Mucosa of descending colon (tissue), 3 donors: ENCODE measurements around the gene PROP1. TPM values are rescaled to one million over a fixed set of nuclear protein-coding genes. Genes with fewer than 3 reads are reported as not detected.
A peak's percentile ranks its signal among the peaks of the same experiment; 100 is the strongest.
"Not testable (repeated sequence)": the region's sequence is repeated elsewhere in the genome, so short reads cannot be mapped to it uniquely, and the experiment has no call there.

Experiments used
- ATAC-seq: fragments of 200-7000 bp; cut with Tn5 transposase; one replicate; pipeline ENCODE4 v1.9.1; 2020; ENCODE audit warnings: mild to moderate bottlenecking, moderate library complexity
- DNase-seq, 3 donors: peaks; one replicate each; pipeline ENCODE4 v3.0.0-alpha.2; 2020
- H3K36me3 ChIP-seq: fragments of 200-600 bp; one replicate; pipeline ENCODE4 v1.8.0; 2021; ENCODE audit warnings: low read depth, mild to moderate bottlenecking
- H3K4me1 ChIP-seq: fragments of 200-600 bp; one replicate; pipeline ENCODE4 v1.8.0; 2021; ENCODE audit warnings: low read depth, mild to moderate bottlenecking
- H3K4me3 ChIP-seq: fragments of 200-600 bp; one replicate; pipeline ENCODE4 v1.8.0; 2021; ENCODE audit warnings: mild to moderate bottlenecking
- H3K9me3 ChIP-seq: fragments of 200-600 bp; one replicate; pipeline ENCODE4 v1.8.0; 2021; ENCODE audit warnings: mild to moderate bottlenecking
- intact Hi-C, 2 donors: fragments of 100-400 bp; cut with DNase I in 1 of 2; cut with micrococcal nuclease in 1 of 2; formaldehyde crosslinking; loops; one replicate each; pipeline versions ENCODE4 v1.11.0 to v1.11.1; 2022; cut with DNase I, micrococcal nuclease
- total RNA-seq, 3 donors: library from RNA; stranded (reverse); fragmentation: NEBNext Ultra II Directional in 2 of 3; extraction: Animal tissue kit (Norgen Biotek cat#: 25700) in 2 of 3; gene quantifications; one replicate each; pipeline versions ENCODE4 v1.2.1 to v1.2.4, GENCODE V29; 2021 to 2023
- donor health status: DM: no; HTN: no; CAD: no; lungs with moderate emphysema.
- donor health status: DM: no; HTN: no; CAD: no.
- donor health status: DM: no; HTN: yes; CAD: no.

PROP1 gene
- total RNA-seq, 3 donors from 2014 or later, result not detected

DNA sequence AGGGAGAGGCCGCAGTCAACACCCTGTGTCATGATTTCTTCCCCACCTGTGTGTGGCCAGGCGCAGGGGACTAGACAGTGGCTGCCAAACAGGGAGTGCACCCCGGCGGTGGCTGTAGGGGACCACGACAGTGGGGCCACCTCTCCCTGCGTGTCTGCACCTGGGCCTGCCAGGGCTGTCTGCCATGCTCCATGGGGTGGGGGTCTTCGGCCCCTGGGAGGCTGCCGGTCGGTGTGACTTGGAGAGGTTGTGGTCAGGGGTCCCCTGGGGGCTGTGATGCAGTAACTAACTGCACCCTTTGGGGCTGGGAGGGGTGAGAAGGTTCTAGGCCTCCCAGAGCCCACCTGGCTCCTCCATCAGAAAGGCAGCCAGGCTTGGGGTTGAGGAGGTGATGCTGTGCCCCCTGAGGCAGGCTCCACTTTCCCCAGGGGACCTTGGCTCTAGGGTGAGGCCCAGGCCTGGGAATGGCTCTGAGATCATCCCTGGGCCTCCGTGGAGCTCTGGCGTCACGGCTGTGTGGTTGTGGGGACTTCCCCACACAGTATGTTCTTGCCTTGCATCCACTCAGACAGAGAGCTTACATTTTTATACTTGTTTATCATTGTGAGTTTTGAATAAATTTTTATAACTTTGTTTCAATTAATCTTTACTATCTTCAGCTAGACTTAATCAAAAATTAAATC is 50.3 kb downstream of the PROP1 start:
- H3K4me1 ChIP-seq, H3K9me3 ChIP-seq, H3K36me3 ChIP-seq, ATAC-seq, H3K4me3 ChIP-seq, DNase-seq, intact Hi-C loops: not testable (repeated sequence)

GRCh38 chr5:177945145-177945544 is 50.9 kb downstream of the PROP1 start:
- ATAC-seq, H3K4me1 ChIP-seq, H3K4me3 ChIP-seq, intact Hi-C loops, H3K36me3 ChIP-seq, DNase-seq, H3K9me3 ChIP-seq: not testable (repeated sequence)

DNA sequence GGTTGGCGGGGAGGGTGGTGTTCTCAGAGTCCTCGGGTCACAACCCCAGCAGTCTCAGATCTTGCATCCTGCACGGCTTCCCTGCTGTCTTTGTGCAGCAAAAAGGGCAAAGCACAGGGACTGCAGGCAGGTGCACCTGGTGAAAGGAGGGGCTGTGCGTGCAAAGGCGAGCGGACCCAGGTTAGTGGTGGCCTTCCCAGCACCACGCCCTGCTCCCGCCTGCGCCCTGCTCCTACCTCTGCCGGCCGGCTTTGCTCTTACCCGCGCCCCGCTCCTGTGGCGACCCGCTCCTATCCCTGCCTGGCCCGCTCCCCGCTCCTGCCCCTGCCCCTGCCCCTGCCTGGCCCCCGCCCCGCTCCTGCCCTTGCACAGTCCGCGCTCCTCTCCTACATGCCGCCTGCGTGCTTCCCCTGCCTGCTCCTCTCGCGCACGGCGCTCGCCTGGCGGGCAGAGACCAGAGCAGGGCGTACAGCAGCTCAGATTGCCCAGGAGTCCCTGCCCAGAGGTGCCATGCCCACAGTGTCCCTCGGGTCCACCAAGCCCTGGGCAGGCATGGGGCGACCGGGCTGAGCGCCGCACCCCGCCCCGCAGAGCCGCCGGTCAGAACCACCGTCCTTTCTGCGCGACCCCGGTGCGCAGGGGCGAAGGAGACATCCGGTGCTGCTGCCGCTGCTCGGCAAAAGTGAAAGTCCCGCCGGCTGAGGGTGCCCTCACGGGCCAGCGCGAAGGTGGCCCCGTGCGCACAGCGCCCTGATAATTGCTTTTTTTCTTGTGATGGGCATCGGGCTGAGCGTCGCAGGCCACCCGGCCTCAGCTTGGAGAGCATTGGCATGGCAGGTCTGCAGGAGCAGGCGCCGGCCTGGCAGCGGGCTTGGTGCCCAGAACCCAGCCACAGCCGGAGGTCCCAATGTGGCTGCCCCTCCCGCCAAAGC is 52.0 kb downstream of the PROP1 start:
- H3K36me3 ChIP-seq, H3K9me3 ChIP-seq, H3K4me1 ChIP-seq, intact Hi-C loops, H3K4me3 ChIP-seq: not testable (repeated sequence)
- DNase-seq, result peak in 1 of 3 donors; percentile 40
- peak; percentile 46 for ATAC-seq

DNA sequence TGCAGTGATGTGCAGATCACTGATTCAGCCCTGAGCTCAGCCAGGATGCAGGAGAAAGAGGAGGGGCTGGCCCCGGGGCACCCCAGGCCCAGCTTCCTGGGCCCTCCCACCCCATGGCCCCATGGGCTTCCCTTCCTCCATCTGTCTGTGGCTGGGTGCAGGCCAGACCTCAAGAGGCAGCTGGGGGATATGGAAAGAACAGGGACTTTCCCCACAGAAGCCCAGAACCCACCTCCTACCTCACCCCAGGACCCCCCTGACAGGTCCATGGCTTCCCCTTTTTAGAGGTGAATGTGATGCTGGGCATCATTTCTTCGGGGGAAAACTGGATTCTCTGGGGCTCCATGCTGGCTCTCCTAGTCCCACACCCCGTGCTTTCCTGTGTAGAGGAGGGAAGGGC is 53.1 kb downstream of the PROP1 start:
- H3K4me3 ChIP-seq, H3K4me1 ChIP-seq, DNase-seq, ATAC-seq, intact Hi-C loops, H3K36me3 ChIP-seq, H3K9me3 ChIP-seq: not testable (repeated sequence)

Other genes starting within 250 kb of the PROP1 start
- under 1 TPM in 2 of 3 donors, not detected in 1; 0.49 to 0.89 TPM for gene FAM153A, start 213.3 kb downstream of the PROP1 start, total RNA-seq
- gene N4BP3, start 117.3 kb upstream of the PROP1 start, total RNA-seq, result 1 to 10 TPM in 2 of 3 donors, under 1 TPM in 1; 0.82 to 4.0 (median 1.7) TPM
- gene RMND5B, start 134.8 kb upstream of the PROP1 start, total RNA-seq, result 10 to 100 TPM; 34.9 to 54.2 (median 40.8) TPM
- gene NHP2, start 157.6 kb upstream of the PROP1 start, total RNA-seq, result 10 to 100 TPM; 64.8 to 90.2 (median 68.5) TPM
- gene GMCL2, start 191.1 kb upstream of the PROP1 start, total RNA-seq, result not detected
- 100 to 1,000 TPM; 209 to 327 (median 244) TPM for gene HNRNPAB, start 208.3 kb upstream of the PROP1 start, total RNA-seq
- gene PHYKPL, start 236.6 kb upstream of the PROP1 start, total RNA-seq, result 100 to 1,000 TPM; 179 to 331 (median 194) TPM